Keratinocyte (primary cell): ENCODE results near the gene CTF1.

Source experiments
- CTCF ChIP-seq, 3 experiments: IDR thresholded peaks in 1 of 3; conservative IDR thresholded peaks in 1 of 3; optimal IDR thresholded peaks in 1 of 3; 2 replicates in 2 of 3; 3 replicates in 1 of 3; pipeline versions ENCODE3 to v1.5.1; 2011; ENCODE audit warnings: low read length in 3 of 3, mild to moderate bottlenecking in 3 of 3, moderate library complexity in 2 of 3, control low read depth in 1 of 3, inconsistent platforms in 1 of 3; ENCODE audit not compliant: insufficient read depth in 2 of 3; ENCODE audit errors: extremely low read depth in 1 of 3
- EZH2 ChIP-seq: IDR thresholded peaks from one replicate; pipeline ENCODE4 v1.6.1; 2012; ENCODE audit warnings: inconsistent platforms, mild to moderate bottlenecking, low read length, moderate library complexity

DNA sequence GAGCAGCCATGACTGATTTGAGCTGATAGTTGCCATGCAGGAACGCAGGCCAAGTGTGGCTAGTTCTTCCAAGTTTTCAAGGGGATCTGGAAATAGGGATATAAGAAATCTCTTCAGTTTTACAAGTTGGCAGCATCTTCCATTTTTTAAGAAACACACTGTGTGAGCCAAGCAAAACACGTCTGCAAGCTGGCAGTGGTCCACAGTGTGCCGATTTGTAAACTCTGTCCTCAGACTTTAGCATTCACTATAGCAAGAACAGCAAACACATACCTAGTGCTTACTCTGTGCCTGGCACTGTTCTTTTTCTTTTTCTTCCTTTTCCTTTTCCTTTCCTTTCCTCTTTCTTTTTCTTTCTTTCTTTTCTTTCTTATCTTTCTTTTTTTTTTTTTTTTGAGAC, 55.3 kb downstream of the CTF1 start:
- TF ChIP-seq CTCF (optimal IDR thresholded peaks at IDR 0.05 in 1 of 3, IDR thresholded peaks at IDR 0.05 in 1 of 3, conservative IDR thresholded peaks at IDR 0.05 in 1 of 3; ENCODE audit: extremely low read depth in 1 of 3, insufficient read depth in 2 of 3, low read length in 3 of 3) (no peak), EZH2 (no peak)
